ENCODE measurements around the gene RAB23.
"Not testable (repeated sequence)": the region's sequence is repeated elsewhere in the genome, so short reads cannot be mapped to it uniquely, and the experiment has no call there.

Gene RAB23

DNA sequence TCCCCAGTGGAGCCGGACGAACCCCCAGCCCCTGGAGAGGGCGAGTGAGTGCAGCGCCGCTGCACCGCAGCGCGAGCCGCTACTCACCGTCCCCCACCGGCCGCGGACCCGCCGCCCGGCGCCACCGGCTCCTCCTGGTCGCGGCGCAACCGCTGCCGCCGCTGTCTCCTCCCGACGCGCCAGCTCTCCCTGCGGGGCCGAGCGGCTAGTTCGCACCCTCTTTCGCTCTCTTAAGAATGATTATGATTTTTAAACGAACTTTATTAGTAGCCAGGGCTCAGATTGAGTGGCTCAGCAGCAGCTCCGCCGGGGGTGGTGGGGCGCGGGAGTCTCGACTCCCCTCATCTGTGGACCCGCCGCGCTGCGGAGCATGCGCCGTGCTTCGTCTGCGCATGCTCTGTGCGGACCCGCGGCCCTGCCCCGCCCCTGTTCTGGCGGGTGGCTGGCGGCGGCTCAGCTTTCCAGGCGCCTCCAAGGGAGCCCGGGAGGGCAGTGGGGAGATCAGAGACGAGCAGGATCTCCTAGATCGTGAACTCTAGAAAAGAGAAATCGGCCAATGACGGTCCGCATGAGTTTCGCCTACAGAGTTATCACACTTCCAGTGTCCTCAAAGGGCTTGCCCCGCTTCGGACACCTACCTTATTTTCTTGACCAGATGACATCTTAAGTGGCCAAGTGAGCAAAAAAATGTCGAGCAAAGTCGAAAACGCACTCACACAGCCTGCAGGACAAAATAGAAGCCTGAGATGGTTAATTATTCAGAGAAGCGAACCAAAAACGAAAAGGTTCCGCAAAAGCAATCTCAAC, at the start of gene RAB23:
TSS of gene RAB23 (minus strand) at position 372 of the 807 bp plus-strand sequence. CDS start 11,927 bp downstream, outside the sequence.
- peak; percentile 81 for DNase-seq

DNA sequence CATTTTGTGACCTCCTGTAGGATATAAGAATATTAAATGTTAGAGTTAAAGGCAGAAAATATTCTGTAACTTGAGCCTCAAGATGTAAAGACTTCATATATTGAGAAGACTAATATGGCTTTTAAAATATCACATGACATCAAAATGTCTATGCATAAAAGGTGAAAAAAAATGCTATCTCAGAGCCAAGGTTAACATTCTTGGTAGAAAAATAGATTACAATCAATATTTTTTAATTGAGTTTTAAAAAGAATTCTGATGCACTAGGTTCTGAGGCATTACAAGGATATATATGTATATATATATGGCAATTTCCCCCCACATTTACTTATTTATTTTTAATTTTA, 46.2 kb upstream of the RAB23 start:
- DNase-seq, result no peak

DNA sequence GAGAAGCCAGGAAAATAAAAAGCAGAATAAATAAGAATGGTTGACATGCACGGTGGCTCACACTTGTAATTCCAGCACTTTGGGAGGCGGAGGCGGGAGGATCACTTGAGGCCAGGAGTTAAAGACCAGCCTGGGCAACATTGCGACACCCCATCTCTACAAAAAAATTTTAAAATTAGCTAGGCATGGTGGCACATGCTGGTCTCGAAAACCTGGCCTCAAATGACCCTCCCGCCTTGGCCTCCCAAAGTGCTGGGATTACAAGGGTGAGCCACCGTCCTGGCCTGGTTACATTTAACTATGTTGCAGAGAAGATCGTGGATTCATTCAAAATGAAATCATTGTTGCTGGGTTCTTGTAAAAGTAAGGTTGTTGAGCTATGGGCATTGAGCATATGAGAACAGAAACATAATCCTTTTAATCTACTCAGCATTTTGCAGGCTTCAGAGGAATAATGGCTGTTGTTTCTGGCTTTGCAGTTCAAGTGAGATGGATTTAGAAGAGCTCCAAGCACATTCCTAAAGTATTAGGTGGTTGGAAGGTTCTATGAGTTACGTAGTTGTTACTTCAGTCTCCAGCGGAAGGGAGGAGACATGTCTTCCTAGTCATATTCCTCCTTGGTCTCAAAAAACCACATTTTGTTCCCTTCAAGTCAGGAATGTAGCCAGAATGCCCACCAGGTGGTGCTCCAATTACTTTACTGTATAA, 45.6 kb upstream of the RAB23 start:
- peak; percentile 9 for DNase-seq

DNA sequence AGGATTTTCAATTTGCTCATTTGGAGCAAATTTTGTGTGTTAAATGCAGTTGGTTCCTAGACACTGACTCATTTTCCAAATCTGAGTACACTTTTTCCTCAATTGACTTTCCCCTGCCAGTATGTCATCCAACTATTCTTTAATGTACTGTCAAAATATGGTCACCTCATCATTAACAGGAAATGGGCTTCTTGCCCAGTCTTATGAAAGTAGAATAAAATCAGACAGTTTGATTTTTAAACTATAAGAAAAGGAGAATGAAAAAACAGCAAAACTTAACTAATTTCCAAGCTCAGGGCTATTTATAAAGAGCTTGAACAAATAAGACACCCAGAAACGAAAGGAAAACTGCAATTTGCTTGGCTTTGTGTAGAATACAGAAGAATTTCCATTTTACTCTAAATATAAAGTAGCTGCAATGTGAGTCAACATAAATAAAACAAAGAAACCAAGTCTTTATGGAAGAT, 43.7 kb upstream of the RAB23 start:
- no peak for DNase-seq

GRCh38 chr6:57263739-57264138, 41.6 kb upstream of the RAB23 start:
- no peak for DNase-seq

GRCh38 chr6:57262901-57263694, 41.0 kb upstream of the RAB23 start:
- no peak for DNase-seq

DNA sequence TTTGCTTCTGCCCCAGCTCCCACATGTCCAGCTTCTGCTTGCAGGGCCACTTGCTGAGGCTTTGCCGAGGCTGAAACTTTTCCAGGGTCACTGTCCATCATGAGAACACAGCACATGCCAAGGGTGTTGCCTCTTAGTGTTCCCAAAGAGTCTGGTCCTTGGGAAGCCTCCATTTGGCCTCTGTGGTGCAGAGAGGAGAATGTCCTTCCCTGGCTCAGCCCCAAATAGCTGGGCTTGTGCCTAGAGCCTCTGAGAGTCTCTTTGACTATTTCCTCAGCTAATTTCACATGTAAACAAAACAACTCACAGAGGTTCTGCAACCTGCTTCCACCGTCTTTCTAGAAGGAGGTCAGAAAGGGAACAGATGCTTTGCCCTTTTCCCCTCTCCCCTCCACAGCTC, 40.4 kb upstream of the RAB23 start:
- DNase-seq, result no peak

DNA sequence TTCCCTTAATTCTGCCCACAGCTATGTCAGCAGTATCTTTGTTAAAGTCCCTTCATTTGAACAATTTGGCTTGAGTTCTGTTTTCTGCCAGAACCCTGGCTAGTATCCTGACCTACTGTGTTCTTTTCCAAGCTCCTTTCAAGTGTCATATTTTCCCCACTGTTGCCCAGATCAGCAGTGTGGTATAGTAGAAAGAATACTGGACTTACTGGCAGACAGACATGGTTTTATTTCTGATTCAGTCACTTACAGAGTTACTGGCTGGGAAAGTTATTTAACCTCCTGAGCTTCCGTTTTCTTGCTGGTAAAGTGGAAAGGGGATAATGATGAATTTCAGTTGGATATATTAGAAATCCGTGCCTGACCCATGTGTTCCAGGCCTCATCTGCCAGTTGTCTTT, 39.8 kb upstream of the RAB23 start:
- no peak for DNase-seq

- no peak for DNase-seq
Measured at GRCh38 chr6:57259064-57259463, 37.0 kb upstream of the RAB23 start.

DNA sequence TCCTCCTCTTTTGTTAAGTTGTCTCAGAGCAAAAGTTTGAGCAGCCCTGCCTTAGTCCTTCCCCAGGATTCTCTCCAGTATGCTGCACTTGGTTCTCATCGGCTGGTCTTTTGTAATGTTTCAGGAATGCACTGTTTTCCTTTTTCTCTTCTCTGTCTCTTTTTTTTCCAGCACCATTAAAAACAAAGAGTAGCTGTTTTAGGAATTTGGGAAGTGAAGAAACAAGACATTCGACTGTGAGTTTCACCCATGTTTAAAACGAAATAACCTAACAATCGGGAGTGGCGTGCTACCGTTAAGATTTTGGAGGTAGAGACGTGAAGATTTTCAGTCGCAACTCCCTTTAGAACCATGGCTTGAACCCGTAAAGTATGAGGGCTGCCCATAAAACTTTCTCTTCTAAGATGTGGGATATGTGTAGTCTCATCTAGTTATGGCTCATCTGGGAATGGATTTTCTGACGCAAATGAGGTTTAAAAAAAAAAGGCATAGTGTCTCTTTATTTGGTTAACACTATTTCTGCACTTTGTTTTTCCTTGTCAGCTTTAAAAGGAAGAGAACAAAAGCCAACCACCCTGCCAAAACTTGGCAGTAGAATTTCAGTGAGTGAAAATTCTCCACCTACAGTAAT, 35.9 kb upstream of the RAB23 start:
- no peak for DNase-seq

DNA sequence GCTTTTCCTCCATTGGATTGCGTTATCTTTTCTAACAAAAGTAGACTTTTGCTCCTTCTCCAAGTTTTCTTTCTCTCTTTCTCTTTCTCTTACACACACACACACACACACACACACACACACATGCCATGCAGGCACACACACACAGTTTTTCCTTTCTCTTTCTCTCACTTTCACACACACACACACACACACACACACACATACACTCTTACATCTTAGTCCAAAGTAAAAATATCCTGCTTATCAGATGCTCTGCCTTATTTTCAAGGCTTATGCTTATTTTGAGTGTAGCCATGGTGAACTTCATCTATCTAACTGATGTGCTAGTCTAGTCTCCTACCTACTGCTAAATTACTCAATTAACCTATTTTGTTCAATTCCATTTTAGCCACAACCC, 34.4 kb upstream of the RAB23 start:
- no peak for DNase-seq

- no peak for DNase-seq
Measured at GRCh38 chr6:57255451-57256169, 33.5 kb upstream of the RAB23 start.

DNA sequence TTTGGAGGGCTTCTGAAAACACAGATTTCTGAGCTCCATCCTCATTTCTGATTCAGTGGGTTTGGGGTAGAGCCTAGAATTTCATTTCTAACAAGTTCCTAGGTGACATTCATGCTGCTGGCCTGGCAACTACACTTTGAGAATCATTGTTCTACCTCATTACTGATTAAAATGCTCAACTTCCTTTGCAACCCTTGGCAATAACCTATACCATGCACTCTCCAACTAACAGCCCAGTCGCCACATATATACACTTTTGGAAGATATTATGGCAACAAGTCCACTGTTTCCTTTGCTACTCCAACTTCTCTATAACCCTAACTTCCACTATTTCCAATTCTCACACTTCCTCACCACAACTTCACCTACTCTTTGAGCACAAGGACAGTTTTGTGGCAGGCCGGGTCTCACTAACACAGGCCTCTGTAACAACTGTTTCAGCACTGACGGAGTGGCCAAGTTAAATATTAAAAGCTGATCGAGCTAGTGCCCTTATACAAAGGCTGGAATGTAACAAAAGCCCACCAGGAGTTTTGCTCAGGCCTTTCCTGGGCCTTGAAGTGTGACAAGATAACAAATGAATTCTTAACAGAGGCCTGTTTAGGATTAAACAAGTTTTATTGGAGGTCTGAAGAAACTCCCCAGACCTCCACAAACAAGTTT, 32.1 kb upstream of the RAB23 start:
- no peak for DNase-seq

DNA sequence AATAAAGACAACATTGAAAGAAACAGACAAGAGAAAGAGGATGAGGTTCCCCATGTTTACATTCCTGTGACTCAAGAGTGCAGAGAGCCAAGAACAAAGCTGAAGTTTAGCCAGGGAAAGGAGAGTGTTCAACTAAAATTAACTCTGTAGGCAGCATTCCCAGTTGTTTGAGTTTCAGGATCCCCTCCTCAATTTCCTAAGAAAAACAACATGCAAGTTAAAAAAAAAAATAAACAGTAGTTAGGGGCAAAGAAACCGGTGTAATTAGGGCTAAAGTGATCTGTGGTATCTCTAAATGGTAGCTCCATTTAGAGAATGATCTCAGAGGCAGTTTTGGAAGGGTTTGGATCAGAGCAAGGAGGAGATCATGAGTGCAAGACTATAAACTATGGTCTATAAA, 30.9 kb upstream of the RAB23 start:
- DNase-seq, result no peak

GRCh38 chr6:57252137-57252536, 30.0 kb upstream of the RAB23 start:
- DNase-seq, result no peak

DNA sequence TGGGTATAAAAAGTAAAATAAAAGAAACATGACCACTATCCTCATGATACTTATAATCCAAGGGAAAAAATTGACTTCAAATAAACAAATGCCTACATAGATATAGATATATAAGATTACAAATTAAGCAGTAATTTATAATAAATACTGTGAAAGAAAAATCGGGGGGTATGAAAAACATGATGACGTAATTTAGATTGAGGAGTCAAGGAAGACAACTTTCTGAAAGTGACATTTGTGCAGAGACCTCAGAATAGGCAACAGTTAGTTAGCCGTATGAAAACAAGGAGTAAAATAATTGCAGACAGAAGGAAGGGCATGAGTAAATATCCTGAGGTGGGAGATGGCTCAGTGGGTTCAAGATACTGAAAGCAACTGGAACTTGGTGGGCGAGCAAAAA, 28.2 kb upstream of the RAB23 start:
- DNase-seq, result no peak

DNA sequence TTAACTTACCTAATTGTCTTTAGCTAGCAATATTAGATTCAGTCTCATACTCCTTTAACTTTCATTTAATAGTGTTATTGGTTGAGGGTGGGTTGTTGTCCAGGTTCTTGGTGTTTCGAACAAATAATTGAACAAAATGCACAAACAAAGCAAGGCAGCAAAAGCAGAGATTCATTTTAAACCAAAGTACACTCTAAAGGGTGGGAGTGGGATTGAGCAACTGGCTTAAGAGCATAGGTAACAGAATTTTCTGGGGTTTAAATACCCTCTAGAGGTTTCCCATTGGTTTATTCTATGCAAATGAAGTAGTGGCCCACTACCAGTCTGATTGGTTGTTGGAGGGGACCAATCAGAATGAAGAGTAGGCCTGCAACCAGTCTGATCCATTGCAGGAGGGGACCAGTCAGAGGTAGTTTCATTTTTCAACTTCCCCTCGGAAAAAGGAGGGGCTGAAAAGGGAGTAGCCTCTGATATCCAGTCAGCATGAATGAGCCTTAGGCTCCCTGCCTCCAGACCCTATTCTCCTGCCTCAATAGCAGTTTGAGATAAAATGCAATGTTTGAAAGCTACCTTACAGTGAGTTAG, 26.3 kb upstream of the RAB23 start:
- no peak for DNase-seq

DNA sequence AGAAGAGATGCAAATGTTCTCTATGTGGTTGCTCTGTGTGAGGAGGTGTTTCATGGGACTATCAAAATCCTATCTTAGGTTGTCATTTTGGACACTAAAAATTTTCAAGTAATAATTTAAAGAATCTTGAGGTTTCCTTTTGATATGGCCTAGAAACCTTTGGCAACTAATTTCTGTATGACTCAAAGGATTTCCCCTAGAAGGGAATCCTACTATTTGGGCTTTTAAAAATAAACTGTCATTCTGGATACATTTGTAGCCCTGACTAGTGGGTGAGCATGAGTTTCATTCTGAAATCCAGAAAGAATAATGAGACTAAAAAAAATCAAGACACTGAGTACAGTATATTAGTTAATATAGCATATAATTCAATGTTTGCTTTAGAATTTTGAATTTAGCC, 25.5 kb upstream of the RAB23 start:
- DNase-seq, result no peak

DNA sequence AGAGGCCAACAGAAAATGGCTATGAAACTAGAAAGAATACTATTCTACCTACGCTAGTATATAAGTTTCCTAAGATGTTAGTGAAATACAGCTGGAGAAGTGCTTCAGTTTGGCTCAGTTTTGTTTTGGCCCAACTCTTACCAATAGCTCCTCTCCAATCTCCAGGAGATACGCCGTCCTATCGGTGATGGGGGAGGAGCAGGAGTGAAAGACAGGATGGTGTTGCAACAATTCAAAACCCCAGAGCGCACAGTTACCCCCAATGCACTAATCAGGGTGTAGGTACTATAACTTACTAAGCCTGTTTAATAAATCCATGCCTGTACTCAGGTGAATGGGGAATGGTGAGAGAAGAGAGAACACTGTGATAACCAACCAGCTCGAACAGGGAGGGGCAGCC, 24.2 kb upstream of the RAB23 start:
- DNase-seq, result no peak

- no peak for DNase-seq
Measured at GRCh38 chr6:57243954-57244353, 21.8 kb upstream of the RAB23 start.

- not testable (repeated sequence) for DNase-seq
Measured at GRCh38 chr6:57243526-57243925, 21.4 kb upstream of the RAB23 start.

- DNase-seq, result no peak
Measured at GRCh38 chr6:57242505-57242904, 20.4 kb upstream of the RAB23 start.

All from DMS79 treated with DMSO at 0.1 percent for 48 hours (cell line).